A204.1 (cell line): ENCODE measurements around the gene MAST1.
"Not testable (repeated sequence)": the region's sequence is repeated elsewhere in the genome, so short reads cannot be mapped to it uniquely, and the experiment has no call there.

ENCODE experiments used
- FAIRE-seq: peaks from 2 replicates; lab custom pipeline; 2012; peaks lifted over from hg19 to GRCh38; lab: Jason Lieb, UNC

MAST1 gene

DNA sequence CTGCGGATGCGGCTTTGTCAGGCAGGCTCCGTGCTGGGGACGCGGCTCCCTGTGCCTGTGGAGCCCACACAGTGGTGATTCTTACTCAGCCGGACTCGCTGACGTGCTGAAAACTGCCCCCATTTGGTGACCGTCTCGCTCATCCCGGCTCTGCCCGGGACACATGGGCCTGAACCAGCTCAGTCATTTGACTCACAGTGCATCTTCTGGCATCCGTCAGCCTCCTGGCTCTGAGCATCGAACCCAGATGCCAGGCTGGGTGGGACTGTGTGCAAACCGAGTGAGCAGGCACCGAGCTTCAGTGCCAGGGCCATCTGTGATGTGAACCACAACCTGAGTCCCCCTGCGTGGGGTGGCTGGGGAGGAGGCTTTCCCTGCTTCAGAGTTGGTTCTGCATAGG is 58.1 kb downstream of the MAST1 start:
- no peak for FAIRE-seq

DNA sequence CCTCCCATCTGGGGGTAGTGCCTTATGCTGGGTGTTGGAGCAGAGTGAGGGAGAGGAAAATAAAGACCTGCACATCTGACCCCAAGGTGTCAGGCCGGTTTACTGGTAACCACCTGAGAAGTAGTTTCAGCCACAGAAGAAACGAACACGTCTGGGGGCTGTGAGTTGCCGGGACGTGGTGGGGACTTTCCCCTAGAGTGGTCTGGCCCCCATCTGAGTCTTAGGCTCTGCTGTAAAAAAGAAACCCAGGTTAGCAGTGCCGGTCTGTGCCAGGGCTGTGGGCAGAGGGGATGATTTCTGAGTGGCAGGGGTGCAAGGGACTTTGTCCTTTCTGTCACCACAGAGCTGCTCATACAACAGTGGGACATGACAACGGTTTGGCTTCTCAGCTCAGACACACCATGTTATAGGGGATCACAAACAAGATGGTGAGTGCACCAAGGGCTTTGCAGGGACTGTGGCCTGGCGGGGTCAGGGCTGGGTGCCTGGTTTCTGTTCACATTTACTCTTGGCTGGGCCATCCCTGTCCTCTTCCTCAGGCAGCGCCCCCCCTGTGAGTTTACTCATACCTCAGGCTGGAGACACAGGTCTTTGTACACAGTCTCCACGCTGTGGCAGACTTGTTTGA is 61.7 kb downstream of the MAST1 start:
- no peak for FAIRE-seq

DNA sequence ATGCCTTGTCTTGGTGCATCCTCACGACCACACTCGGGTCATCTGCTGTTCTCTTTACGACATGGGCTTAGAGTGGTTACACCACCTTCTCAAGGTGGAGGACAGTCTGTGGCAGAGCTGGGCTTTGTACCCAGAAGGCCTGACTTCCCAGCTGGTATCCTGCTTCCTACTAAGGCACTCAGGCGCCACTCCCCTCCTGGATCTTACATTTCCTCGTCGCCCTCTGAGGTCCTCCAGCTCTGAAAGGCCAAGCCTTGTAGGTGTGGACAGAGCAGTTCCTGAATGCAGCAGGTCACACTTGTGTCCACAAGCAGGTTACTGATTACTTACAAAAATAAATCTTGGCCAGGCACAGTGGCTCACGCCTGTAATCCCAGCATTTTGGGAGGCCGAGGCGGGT is 68.9 kb downstream of the MAST1 start:
- no peak for FAIRE-seq

DNA sequence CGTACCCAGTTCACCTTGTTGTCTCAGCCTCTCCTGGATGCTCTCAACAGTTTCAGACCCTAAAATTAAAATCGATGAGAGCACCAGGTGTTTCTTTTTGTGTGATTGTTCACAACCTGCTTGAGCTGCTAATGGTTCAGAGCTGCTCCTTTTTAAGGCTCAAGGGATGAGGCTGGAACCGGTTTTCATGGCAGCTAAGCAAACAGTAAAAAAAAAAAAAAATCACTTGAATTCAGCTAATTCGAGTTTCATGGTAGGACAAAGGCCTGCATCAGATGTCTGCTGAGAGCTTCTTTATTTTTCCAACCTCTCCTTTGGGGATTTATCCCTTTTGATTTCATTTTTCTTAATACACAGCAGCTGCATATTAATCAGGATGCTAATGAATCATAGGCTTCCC is 74.3 kb downstream of the MAST1 start:
- no peak for FAIRE-seq

DNA sequence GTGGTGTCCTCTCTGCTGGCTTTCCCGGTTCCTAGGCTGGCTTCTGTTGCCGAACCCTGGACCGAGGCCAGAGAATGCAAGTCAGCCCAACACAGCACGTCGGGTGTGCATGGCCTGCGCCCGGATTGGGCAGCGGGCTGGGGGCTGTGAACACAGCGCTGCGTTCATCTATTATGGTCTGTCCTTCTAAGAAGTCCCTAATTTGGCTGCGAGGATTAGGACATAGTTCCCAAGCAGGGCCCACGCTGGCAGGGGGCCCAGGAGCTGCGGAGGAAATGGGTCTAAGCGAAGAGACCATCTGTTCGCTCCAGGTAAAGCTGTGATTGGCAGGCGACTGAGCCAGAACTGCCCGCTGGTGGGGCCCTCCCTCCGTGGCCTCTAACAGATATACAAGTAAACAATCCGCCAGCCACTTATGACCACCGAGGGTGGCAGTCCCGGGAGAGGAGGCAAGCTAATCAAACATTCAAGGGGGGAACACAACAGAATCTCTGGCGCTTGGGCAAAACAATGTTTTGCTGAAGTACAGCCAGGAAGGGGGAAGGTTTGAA is 74.8 kb downstream of the MAST1 start:
- no peak for FAIRE-seq

DNA sequence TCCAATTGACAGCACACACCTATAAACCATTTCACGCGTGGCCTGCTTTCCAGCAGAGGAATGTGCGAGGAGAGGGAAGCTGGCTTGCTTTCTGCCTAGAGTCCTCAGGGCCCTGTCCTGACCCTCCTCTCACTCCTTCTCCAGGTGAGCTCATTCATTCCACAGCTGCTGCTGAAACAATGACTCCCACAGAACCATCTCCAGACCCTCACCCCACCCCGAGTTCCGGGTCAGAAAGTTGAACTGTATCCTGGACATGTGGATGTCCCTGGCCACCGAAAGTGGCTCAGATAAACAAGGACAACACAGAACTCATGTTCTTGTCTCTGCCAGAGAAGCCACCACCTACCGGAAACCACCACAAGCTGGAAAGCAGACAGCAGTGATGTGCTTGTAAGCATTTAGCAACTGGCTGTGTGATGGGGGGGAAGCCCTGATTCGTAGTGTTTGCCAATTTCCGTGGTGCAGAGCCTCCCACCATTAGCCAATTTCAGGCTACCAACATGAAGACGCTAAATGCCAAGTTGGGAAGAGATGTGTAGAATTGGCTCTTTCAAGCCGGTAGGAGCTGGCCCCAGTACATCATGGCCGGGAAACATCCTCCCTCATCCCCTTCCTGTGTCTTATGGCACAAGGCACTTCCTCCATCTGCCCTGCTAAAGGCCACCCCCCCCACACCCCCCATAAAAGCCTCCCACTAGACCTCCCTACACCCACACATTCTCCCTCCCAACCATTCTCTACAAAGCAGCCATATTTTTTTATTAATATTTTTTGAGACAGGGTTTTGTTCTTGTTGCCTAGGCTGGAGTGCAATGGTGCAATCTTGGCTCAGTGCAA is 75.8 kb downstream of the MAST1 start:
- no peak for FAIRE-seq

DNA sequence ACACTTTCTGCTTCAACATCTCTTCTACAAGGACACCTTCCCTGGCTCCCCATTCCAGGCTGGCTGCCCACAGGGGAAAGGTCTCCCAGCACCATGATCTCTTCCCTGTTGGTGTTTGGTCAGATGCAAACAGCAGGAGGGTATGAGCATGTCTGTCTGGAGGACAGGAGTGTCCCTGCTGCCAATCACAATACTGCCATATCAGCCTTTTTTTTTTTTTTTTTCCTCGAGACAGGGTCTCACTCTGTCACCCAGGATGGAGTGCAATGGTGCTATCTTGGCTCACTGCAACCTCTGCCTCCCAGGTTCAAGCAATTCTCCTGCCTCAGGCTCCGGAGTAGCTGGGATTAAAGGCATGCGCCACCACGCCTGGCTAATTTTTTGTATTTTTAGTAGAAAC is 77.5 kb downstream of the MAST1 start:
- not testable (repeated sequence) for FAIRE-seq

DNA sequence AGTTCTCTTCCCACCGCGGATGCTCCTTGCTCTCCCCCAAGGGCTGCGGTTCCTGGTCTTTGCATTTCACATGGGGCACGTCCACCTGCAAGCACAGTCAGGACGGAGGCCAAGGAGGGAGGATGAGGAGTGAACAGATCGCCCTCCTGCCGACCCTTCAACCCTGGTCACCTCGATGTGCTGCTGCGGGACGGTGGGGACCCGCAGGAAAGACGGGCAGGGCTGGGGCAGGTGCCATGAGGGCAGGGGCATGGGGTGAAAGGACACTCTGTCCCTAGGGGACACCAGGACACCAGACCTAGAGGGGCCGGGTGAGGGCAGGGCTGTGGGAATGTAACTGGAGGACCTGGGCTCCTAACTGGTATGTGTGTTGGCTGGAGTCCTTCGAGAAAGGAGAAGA is 79.9 kb downstream of the MAST1 start:
- no peak for FAIRE-seq

DNA sequence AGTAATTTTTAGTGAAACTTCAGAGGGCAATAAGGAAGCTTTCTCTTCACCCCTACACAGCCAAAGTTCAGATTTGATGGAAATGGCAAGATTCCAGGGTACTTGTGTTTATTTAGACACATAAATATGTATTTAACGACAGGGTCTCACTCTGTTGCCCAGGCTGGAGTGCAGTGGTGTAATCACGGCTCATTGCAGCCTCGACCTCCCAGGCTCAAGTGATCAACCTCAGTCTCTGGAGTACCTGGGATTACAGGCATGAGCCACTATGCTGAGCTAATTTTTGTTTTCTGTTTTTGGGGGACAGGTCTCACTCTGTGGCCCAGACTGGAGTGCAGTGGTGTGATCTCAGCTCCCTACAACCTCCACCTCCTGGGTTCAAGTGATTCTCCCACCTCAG is 82.7 kb downstream of the MAST1 start:
- FAIRE-seq: no peak

DNA sequence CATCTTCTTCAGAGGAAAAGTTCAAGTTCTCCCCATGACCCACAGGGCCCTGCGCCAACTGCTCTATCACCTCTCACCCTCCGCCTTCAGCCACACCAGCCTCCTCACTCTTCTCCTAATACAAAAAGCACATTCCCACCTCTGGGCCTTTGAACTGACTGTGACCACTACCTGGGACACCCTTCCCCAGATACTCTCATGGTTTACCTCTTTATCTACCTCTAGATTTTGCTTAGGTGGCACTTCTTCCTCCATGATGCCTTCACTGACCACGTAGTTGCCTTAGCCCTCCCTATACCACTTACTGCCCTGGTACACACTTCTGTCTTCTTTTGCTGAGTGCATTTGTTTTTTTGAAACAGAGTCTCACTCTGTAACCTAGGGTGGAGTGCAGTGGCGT is 84.6 kb downstream of the MAST1 start:
- FAIRE-seq: no peak
